HCT116 (cell line): ENCODE data around the gene TACC2. TPM values are rescaled to one million over a fixed set of nuclear protein-coding genes. Genes with fewer than 3 reads are reported as not detected.

Experiments
- ATAC-seq: fragments of 200-7000 bp; cut with Tn5 transposase; 2 replicates; pipeline ENCODE4 v1.9.1; 2020; ENCODE audit warnings: mild to moderate bottlenecking, moderate library complexity
- BruUV-seq: library from RNA; stranded (reverse); fragments of 400-500 nt; replicated peaks from 2 replicates; lab custom pipeline; 2021; lab: Mats Ljungman, UMichigan
- CTCF ChIA-PET: fragments of 300-600 bp; sonication (Branson Sonifier 250); formaldehyde crosslinking; loops from one replicate; lab custom pipeline; 2021; ENCODE audit warnings: antibody characterized with exemption; lab: Charles Lee
- POLR2A ChIA-PET: fragments of 300-600, 350-600 bp; sonication (Branson Sonifier 250); formaldehyde crosslinking; loops from one replicate; lab custom pipeline; 2021; ENCODE audit warnings: antibody characterized with exemption; lab: Charles Lee
- RAD21 ChIA-PET, 2 experiments: fragments of 300-600 bp; sonication (Branson Sonifier 250); formaldehyde crosslinking; loops; one replicate each; lab custom pipeline; 2023; ENCODE audit warnings: low total read pairs in 2 of 2; ENCODE audit not compliant: uncharacterized antibody in 2 of 2, unreplicated experiment in 2 of 2, low non-redundant PET in 1 of 2; lab: Charles Lee
- DNase-seq: peaks from one replicate; pipeline ENCODE4 v3.0.0-alpha.2; 2010; ENCODE audit warnings: low read depth, low spot score
- H2AFZ ChIP-seq: fragments of 200-600 bp; shearing (Covaris generic), sonication (generic); 2 replicates; pipeline ENCODE4 v1.6.1; 2017; ENCODE audit warnings: low read depth, mixed run types, mixed read lengths, antibody characterized with exemption, low read length; ENCODE audit not compliant: poor library complexity, severe bottlenecking
- H3K27ac ChIP-seq: 2 replicates; pipeline ENCODE4 v1.5.1; 2012; ENCODE audit warnings: low read depth, low read length
- H3K27me3 ChIP-seq: fragments of 200-600 bp; sonication (generic); 2 replicates; pipeline ENCODE4 v1.6.1; 2016; ENCODE audit warnings: mixed run types, low read length, mixed read lengths; ENCODE audit not compliant: insufficient read depth
- H3K36me3 ChIP-seq, 2 experiments: fragments of 200-500 bp in 1 of 2; fragments of 200-600 bp in 1 of 2; sonication (Bioruptor generic) in 1 of 2; sonication (generic) in 1 of 2; 2 replicates each; pipeline versions ENCODE4 v1.5.1 to v1.6.1; 2014 to 2016; ENCODE audit warnings: low read length in 2 of 2, inconsistent platforms in 1 of 2, mixed read lengths in 1 of 2, mixed run types in 1 of 2; ENCODE audit not compliant: insufficient read depth in 2 of 2, control insufficient read depth in 1 of 2
- H3K4me1 ChIP-seq, 2 experiments: fragments of 200-600 bp in 1 of 2; sonication (generic) in 1 of 2; 2 replicates each; pipeline versions ENCODE4 v1.5.1 to v1.6.1; 2012 to 2017; ENCODE audit warnings: low read length in 2 of 2, inconsistent platforms in 1 of 2, mild to moderate bottlenecking in 1 of 2, mixed read lengths in 1 of 2, mixed run types in 1 of 2, moderate library complexity in 1 of 2; ENCODE audit not compliant: insufficient read depth in 2 of 2, control insufficient read depth in 1 of 2
- H3K4me2 ChIP-seq: fragments of 200-600 bp; sonication (generic); 2 replicates; pipeline ENCODE4 v1.6.1; 2017; ENCODE audit warnings: mixed run types, low read length, mixed read lengths
- H3K4me3 ChIP-seq, 2 experiments: fragments of 200-600 bp in 1 of 2; sonication (generic) in 1 of 2; replicated peaks in 1 of 2; 2 replicates each; pipeline ENCODE4 v1.5.1; 2011 to 2016; ENCODE audit warnings: low read length in 2 of 2, control low read depth in 1 of 2, low read depth in 1 of 2, mild to moderate bottlenecking in 1 of 2, mixed read lengths in 1 of 2, mixed run types in 1 of 2
- H3K79me2 ChIP-seq: fragments of 200-600 bp; sonication (generic); 2 replicates; pipeline ENCODE4 v1.6.1; 2017; ENCODE audit warnings: mild to moderate bottlenecking, mixed run types, low read length, moderate library complexity, mixed read lengths; ENCODE audit not compliant: insufficient read depth
- H3K9ac ChIP-seq: fragments of 200-600 bp; sonication (generic); 2 replicates; pipeline ENCODE4 v1.6.1; 2016; ENCODE audit warnings: low read length, mixed read lengths
- H3K9me2 ChIP-seq: fragments of 200-600 bp; sonication (generic), shearing (Covaris generic); 2 replicates; pipeline ENCODE4 v1.6.1; 2017; ENCODE audit warnings: mixed run types, mild to moderate bottlenecking, moderate library complexity; ENCODE audit not compliant: insufficient read depth
- H3K9me3 ChIP-seq, 2 experiments: fragments of 200-500 bp in 1 of 2; fragments of 200-600 bp in 1 of 2; sonication (Bioruptor generic) in 1 of 2; sonication (generic) in 1 of 2; 2 replicates each; pipeline ENCODE4 v1.6.1; 2014 to 2017; ENCODE audit warnings: low read length in 2 of 2, mixed read lengths in 2 of 2, inconsistent platforms in 1 of 2, low read depth in 1 of 2, mild to moderate bottlenecking in 1 of 2, mixed run types in 1 of 2, moderate library complexity in 1 of 2; ENCODE audit not compliant: control insufficient read depth in 1 of 2, insufficient read depth in 1 of 2
- H4K20me1 ChIP-seq: fragments of 200-600 bp; sonication (generic), shearing (Covaris generic); 2 replicates; pipeline ENCODE4 v1.6.1; 2017; ENCODE audit warnings: mixed run types, mild to moderate bottlenecking, moderate library complexity; ENCODE audit not compliant: insufficient read depth
- EZH2 ChIP-seq: fragments of 200-600 bp; sonication (generic); IDR thresholded peaks from 2 replicates; pipeline ENCODE4 v1.6.1; 2017; ENCODE audit warnings: antibody characterized with exemption, mixed run types
- RAD21 ChIP-seq: IDR thresholded peaks from 2 replicates; pipeline ENCODE4 v1.6.1; 2012; ENCODE audit warnings: low read depth, mild to moderate bottlenecking
- SRF ChIP-seq: IDR thresholded peaks from 2 replicates; pipeline ENCODE4 v1.6.1; 2012; ENCODE audit warnings: low read depth
- TCF7L2 ChIP-seq: IDR thresholded peaks from 2 replicates; pipeline ENCODE4 v1.7.0; 2011; ENCODE audit warnings: borderline replicate concordance, inconsistent platforms; ENCODE audit not compliant: insufficient read depth, insufficient read length; ENCODE audit errors: extremely low read depth
- ZFX ChIP-seq: fragments of 450-650 bp; IDR thresholded peaks from 2 replicates; pipeline ENCODE4 v1.6.1; 2017
- intact Hi-C: fragments of 100-400 bp; cut with micrococcal nuclease; formaldehyde crosslinking; loops from 2 replicates; pipeline ENCODE4 v1.10.0; 2022
- total RNA-seq: library from RNA; stranded (reverse); gene quantifications from one replicate; pipeline ENCODE4 v1.2.1, GENCODE V29; 2021; ENCODE audit not compliant: unreplicated experiment
- TF ChIP-seq, protein P1 (sequence below): IDR thresholded peaks from 2 replicates; pipeline ENCODE4 v1.6.1; 2011; ENCODE audit warnings: mild to moderate bottlenecking, low read length, moderate library complexity; ENCODE audit not compliant: insufficient replicate concordance; ENCODE audit errors: extremely low read depth

Gene TACC2
- total RNA-seq, 1 experiment from 2014 or later, result 38.6 TPM

DNA sequence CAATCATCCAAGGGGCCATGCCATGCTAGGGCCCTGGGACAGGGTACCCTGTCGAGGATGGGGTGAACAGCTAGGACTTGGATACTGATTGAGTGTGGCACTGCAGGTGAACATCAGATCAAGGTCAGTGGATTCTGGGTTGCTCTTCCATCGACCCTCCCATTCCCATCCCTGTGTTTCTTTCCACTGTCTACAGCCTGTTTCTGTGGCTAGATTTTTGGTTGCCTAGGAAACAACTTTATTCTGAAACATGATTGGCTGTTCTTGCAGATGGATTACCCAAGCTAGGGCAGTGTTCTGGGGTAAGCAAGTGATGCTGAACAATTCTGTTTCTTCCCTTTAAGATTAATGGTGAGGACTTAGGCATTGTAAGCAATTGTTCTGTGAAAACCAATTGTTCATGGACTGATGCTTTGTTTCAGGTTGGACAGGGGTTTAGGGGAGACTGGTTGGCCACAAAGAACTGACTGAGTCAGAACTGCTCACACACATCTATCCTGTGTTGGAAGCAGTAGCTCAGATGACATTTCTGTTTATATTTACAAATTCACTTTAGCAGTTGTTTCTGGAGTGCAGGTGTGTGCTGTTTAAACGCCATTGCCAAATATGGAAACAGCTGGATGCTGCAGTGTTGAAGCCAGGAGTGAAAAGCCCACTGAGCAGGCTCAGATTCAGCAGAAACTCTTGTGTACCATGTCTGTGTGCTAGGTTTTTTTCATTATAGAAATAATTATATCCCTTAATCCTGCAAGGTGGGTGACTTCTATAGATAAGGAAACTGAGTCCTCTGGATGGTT, 179.8 kb downstream of the TACC2 start:
- no peaks in the 10 kb centered on the region for H3K9me3 ChIP-seq
- DNase-seq (no peak), ATAC-seq (no peak)
- H3K36me3 ChIP-seq, result no peaks in the 10 kb centered on the region
- intact Hi-C loops, result no loop called here
- H3K4me3 ChIP-seq, result no peak overlapping the region
- H3K79me2 ChIP-seq, result no peaks in the 10 kb centered on the region
- ChIA-PET CTCF (interaction anchor here (0.9 kb wide), 1 partner anchor 27 kb away, joined by 3 read pairs; no protein-coding TSS in a partner anchor), POLR2A (interaction anchor here (1.2 kb wide), 1 partner anchor 14 kb away, joined by 5 read pairs; no protein-coding TSS in a partner anchor), RAD21 (no interaction called here)
- H3K9me2 ChIP-seq, result no peaks in the 10 kb centered on the region
- TF ChIP-seq TCF7L2 (no peak), ZFX (no peak), RAD21 (no peak), SRF (0 out of 2 replicates have a peak, but pooled peaks have one; percentile 33), EZH2 (no peak)
- TF ChIP-seq, protein P1, sequence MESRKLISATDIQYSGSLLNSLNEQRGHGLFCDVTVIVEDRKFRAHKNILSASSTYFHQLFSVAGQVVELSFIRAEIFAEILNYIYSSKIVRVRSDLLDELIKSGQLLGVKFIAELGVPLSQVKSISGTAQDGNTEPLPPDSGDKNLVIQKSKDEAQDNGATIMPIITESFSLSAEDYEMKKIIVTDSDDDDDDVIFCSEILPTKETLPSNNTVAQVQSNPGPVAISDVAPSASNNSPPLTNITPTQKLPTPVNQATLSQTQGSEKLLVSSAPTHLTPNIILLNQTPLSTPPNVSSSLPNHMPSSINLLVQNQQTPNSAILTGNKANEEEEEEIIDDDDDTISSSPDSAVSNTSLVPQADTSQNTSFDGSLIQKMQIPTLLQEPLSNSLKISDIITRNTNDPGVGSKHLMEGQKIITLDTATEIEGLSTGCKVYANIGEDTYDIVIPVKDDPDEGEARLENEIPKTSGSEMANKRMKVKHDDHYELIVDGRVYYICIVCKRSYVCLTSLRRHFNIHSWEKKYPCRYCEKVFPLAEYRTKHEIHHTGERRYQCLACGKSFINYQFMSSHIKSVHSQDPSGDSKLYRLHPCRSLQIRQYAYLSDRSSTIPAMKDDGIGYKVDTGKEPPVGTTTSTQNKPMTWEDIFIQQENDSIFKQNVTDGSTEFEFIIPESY, result no peak
- no peaks in the 10 kb centered on the region for H4K20me1 ChIP-seq
- H3K27ac ChIP-seq, result no peak overlapping the region
- H3K27me3 ChIP-seq, result no peaks in the 10 kb centered on the region
- H3K4me2 ChIP-seq, result no peak overlapping the region
- no peak overlapping the region for H3K9ac ChIP-seq
- BruUV-seq, result no TSS peak
- no peak overlapping the region for H2AFZ ChIP-seq
- no peaks in the 10 kb centered on the region for H3K4me1 ChIP-seq
